ENCODE measurements around the gene MCCC2. TPM values are rescaled to one million over a fixed set of nuclear protein-coding genes. Genes with fewer than 3 reads are reported as not detected.
A peak's percentile ranks its signal among the peaks of the same experiment; 100 is the strongest.

The MCCC2 gene
- total and polyA plus RNA-seq, 2 experiments from 2014 or later = 47.2 to 59.9 TPM

DNA sequence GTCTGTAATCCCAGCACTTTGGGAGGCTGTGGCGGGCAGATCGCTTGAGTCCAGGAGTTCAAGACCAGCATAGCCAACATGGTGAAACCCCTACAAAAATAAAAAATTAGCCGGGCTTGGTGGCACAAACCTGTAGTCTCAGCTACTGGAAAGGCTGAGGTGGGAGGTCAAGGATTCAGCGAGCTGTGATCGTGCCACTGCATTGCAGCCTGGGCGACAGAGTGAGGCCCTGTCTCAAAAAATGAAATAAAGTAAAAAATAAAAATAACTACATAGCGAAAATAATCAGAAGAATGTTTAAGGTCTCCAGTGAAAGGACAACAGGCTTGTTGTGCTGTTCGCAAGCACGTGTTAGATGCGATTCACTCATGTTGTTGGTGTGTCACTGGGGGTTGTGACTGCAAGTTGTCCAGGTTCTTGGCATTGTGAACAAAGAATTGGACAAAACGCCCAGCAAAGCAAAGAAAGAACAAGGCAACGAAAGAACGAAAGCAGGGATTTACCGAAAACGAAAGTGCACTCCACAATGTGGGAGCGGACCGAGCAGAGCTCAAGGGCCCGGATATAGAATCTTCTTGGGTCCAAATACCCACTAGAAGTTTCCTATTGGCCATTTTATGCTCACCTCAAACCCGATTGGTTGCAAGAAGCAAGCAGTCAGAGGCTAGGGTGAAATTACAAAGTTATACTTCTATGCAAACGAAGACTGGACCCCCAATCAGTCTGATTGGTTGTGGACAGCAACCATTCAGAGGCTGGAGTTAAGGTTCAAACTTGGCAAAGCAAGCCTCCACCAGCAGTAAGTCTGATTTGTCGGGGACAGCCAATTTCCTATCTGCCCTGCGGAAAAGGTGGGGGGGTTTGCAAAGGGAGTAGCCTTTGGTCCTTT lies 844 bp upstream of the MCCC2 start:
- Histone ChIP-seq H3K4me3 (peak overlapping the region; percentile 57), H3K9me3 (ENCODE audit: low read depth) (no peaks in the 10 kb centered on the region), H3K27me3 (no peaks in the 10 kb centered on the region), H3K27ac (peak overlapping the region; percentile 88), H3K36me3 (no peaks in the 10 kb centered on the region), H3K4me1 (ENCODE audit: low read depth) (no peaks in the 10 kb centered on the region)
- TF ChIP-seq, protein P1, sequence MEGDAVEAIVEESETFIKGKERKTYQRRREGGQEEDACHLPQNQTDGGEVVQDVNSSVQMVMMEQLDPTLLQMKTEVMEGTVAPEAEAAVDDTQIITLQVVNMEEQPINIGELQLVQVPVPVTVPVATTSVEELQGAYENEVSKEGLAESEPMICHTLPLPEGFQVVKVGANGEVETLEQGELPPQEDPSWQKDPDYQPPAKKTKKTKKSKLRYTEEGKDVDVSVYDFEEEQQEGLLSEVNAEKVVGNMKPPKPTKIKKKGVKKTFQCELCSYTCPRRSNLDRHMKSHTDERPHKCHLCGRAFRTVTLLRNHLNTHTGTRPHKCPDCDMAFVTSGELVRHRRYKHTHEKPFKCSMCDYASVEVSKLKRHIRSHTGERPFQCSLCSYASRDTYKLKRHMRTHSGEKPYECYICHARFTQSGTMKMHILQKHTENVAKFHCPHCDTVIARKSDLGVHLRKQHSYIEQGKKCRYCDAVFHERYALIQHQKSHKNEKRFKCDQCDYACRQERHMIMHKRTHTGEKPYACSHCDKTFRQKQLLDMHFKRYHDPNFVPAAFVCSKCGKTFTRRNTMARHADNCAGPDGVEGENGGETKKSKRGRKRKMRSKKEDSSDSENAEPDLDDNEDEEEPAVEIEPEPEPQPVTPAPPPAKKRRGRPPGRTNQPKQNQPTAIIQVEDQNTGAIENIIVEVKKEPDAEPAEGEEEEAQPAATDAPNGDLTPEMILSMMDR (IDR thresholded peaks at IDR 0.05; ENCODE audit: low read depth, low read length) = no peak
- peak; percentile 49 to 53 for DNase-seq (ENCODE audit: low read depth in 1 of 2, low spot score in 1 of 2)

- Histone ChIP-seq H3K9me3 (ENCODE audit: low read depth) (no peaks in the 10 kb centered on the region), H3K4me3 (peak overlapping the region; percentile 57), H3K27ac (peak overlapping the region; percentile 88), H3K4me1 (ENCODE audit: low read depth) (no peaks in the 10 kb centered on the region), H3K36me3 (no peaks in the 10 kb centered on the region), H3K27me3 (no peaks in the 10 kb centered on the region)
- TF ChIP-seq, protein P1 (IDR thresholded peaks at IDR 0.05; ENCODE audit: low read depth, low read length) = no peak
- DNase-seq (ENCODE audit: low read depth in 1 of 2, low spot score in 1 of 2) = peak in 1 of 2 donors; percentile 55
Observed at GRCh38 chr5:71587766-71588532, 809 bp downstream of the MCCC2 start.

GRCh38 chr5:71588533-71588885 lies 1.4 kb downstream of the MCCC2 start:
- Histone ChIP-seq H3K36me3 (no peaks in the 10 kb centered on the region), H3K4me3 (no peak overlapping the region), H3K27ac (no peak overlapping the region), H3K4me1 (ENCODE audit: low read depth) (no peaks in the 10 kb centered on the region), H3K27me3 (no peaks in the 10 kb centered on the region), H3K9me3 (ENCODE audit: low read depth) (no peaks in the 10 kb centered on the region)
- TF ChIP-seq, protein P1 (IDR thresholded peaks at IDR 0.05; ENCODE audit: low read depth, low read length) = no peak
- DNase-seq (ENCODE audit: low read depth in 1 of 2, low spot score in 1 of 2) = no peak

DNA sequence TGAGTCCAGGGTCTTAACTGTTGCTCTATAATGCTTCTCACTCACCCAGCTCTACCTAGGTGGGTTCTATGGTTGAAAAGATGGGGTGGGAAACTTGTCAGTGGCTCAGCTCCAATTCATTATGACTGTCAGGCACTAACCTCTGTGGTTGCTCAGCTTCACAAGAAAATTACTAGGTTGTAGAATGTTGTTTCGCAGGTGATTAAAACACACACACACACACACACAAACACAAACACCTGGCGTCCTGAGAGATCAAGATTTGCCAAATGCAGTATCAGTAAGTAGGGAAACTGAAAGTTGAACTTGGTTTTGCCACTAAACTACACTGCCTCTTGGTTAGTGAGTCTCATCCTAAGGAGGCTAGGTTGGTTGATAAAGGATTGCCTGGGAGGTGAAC lies 2.8 kb downstream of the MCCC2 start:
- no peaks in the 10 kb centered on the region for H3K27me3 ChIP-seq
- H3K27ac ChIP-seq = no peak overlapping the region
- no peaks in the 10 kb centered on the region for H3K36me3 ChIP-seq
- TF ChIP-seq, protein P1 (IDR thresholded peaks at IDR 0.05; ENCODE audit: low read depth, low read length) = no peak
- no peaks in the 10 kb centered on the region for H3K4me1 ChIP-seq (ENCODE audit: low read depth)
- no peaks in the 10 kb centered on the region for H3K9me3 ChIP-seq (ENCODE audit: low read depth)
- no peak for DNase-seq (ENCODE audit: low read depth in 1 of 2, low spot score in 1 of 2)
- H3K4me3 ChIP-seq = no peak overlapping the region

- no peak overlapping the region for H3K4me3 ChIP-seq
- TF ChIP-seq, protein P1 (IDR thresholded peaks at IDR 0.05; ENCODE audit: low read depth, low read length) = no peak
- peaks cover 4% of the 10 kb centered on the region for H3K36me3 ChIP-seq
- H3K9me3 ChIP-seq (ENCODE audit: low read depth) = no peaks in the 10 kb centered on the region
- H3K27ac ChIP-seq = no peak overlapping the region
- no peaks in the 10 kb centered on the region for H3K4me1 ChIP-seq (ENCODE audit: low read depth)
- no peaks in the 10 kb centered on the region for H3K27me3 ChIP-seq
- DNase-seq (ENCODE audit: low read depth in 1 of 2, low spot score in 1 of 2) = no peak
Observed at GRCh38 chr5:71591100-71591499, 4.0 kb downstream of the MCCC2 start.
